IMR-90 (cell line): ENCODE data around the gene SLC39A8. TPM values are rescaled to one million over a fixed set of nuclear protein-coding genes. Genes with fewer than 3 reads are reported as not detected.
A peak's percentile ranks its signal among the peaks of the same experiment; 100 is the strongest.

Experiments used
- ATAC-seq: fragments of 200-7000 bp; cut with Tn5 transposase; 2 replicates; pipeline ENCODE4 v1.9.1; 2020; ENCODE audit warnings: low read depth, mild to moderate bottlenecking, moderate library complexity
- BruUV-seq: library from RNA; stranded (reverse); fragments of 400-500 nt; replicated peaks from 2 replicates; lab custom pipeline; 2021; lab: Mats Ljungman, UMichigan
- CTCF ChIA-PET: fragments of 300-600 bp; formaldehyde crosslinking; extraction: SDS; loops from one replicate; lab custom pipeline; 2021; ENCODE audit warnings: antibody characterized with exemption; lab: Yijun Ruan, JAX
- POLR2A ChIA-PET: fragments of 300-600 bp; sonication (Branson Sonifier 250); formaldehyde crosslinking; loops from one replicate; lab custom pipeline; 2022; ENCODE audit warnings: antibody characterized with exemption; ENCODE audit not compliant: unreplicated experiment; lab: Charles Lee
- DNase-seq: peaks from one replicate; pipeline ENCODE4 v3.0.0; 2013
- H2AFZ ChIP-seq: replicated peaks from 2 replicates; pipeline ENCODE3; 2013; ENCODE audit warnings: low read length, mild to moderate bottlenecking; ENCODE audit not compliant: poor library complexity
- H2AK5ac ChIP-seq: 2 replicates; pipeline ENCODE4 v1.6.1; 2013; ENCODE audit warnings: low read depth, low read length, inconsistent platforms
- H2AK9ac ChIP-seq: replicated peaks from 2 replicates; pipeline ENCODE3; 2013; ENCODE audit warnings: mild to moderate bottlenecking, low read depth, low read length, moderate library complexity; ENCODE audit not compliant: poor library complexity
- H2BK120ac ChIP-seq: 2 replicates; pipeline ENCODE4 v1.6.1; 2013; ENCODE audit warnings: low read depth, low read length, inconsistent platforms
- H2BK15ac ChIP-seq: 3 replicates; pipeline ENCODE4 v1.6.1; 2013; ENCODE audit warnings: low read depth, low read length, inconsistent platforms
- H2BK20ac ChIP-seq: 2 replicates; pipeline ENCODE4 v1.6.1; 2013; ENCODE audit warnings: low read depth, mild to moderate bottlenecking, inconsistent platforms, low read length, moderate library complexity
- H2BK5ac ChIP-seq: 2 replicates; pipeline ENCODE4 v1.6.1; 2013; ENCODE audit warnings: mild to moderate bottlenecking, low read depth, low read length, inconsistent platforms; ENCODE audit not compliant: poor library complexity, severe bottlenecking
- H3K14ac ChIP-seq: replicated peaks from 2 replicates; pipeline ENCODE4 v1.6.1; 2013; ENCODE audit warnings: low read depth, low read length, inconsistent platforms
- H3K18ac ChIP-seq: 2 replicates; pipeline ENCODE4 v1.6.1; 2013; ENCODE audit warnings: low read depth, low read length, control low read depth
- H3K23ac ChIP-seq: 2 replicates; pipeline ENCODE4 v1.6.1; 2013; ENCODE audit warnings: low read depth, low read length, inconsistent platforms
- H3K27ac ChIP-seq: 2 replicates; pipeline ENCODE4 v1.5.1; 2013; ENCODE audit warnings: mild to moderate bottlenecking, control low read depth, low read length; ENCODE audit not compliant: insufficient read depth
- H3K27me3 ChIP-seq: 2 replicates; pipeline ENCODE4 v1.6.1; 2013; ENCODE audit warnings: low read length; ENCODE audit not compliant: control insufficient read depth, insufficient read depth
- H3K36me3 ChIP-seq: 2 replicates; pipeline ENCODE4 v1.6.1; 2013; ENCODE audit warnings: low read length, mixed read lengths; ENCODE audit not compliant: control insufficient read depth, insufficient read depth
- H3K4ac ChIP-seq: 2 replicates; pipeline ENCODE4 v1.6.1; 2013; ENCODE audit warnings: low read depth, low read length, inconsistent platforms
- H3K4me1 ChIP-seq: 2 replicates; pipeline ENCODE4 v1.6.1; 2013; ENCODE audit warnings: low read length, mixed read lengths; ENCODE audit not compliant: control insufficient read depth, insufficient read depth
- H3K4me2 ChIP-seq: 2 replicates; pipeline ENCODE4 v1.6.1; 2013; ENCODE audit warnings: low read depth, mild to moderate bottlenecking, control low read depth, low read length, moderate library complexity
- H3K4me3 ChIP-seq: 2 replicates; pipeline ENCODE4 v1.5.1; 2013; ENCODE audit warnings: low read depth, mild to moderate bottlenecking, control low read depth, low read length, moderate library complexity; ENCODE audit not compliant: insufficient read depth
- H3K56ac ChIP-seq: 2 replicates; pipeline ENCODE4 v1.6.1; 2013; ENCODE audit warnings: low read length, inconsistent platforms; ENCODE audit not compliant: insufficient read depth; ENCODE audit errors: extremely low read depth
- H3K79me1 ChIP-seq, 2 experiments: 2 replicates each; pipeline ENCODE4 v1.6.1; 2013; ENCODE audit warnings: low read length in 2 of 2, inconsistent platforms in 1 of 2, low read depth in 1 of 2
- H3K9ac ChIP-seq: 2 replicates; pipeline ENCODE4 v1.6.1; 2013; ENCODE audit warnings: low read depth, low read length, control low read depth
- H3K9me1 ChIP-seq: 2 replicates; pipeline ENCODE4 v1.6.1; 2013; ENCODE audit warnings: low read length, inconsistent platforms; ENCODE audit not compliant: insufficient read depth
- H3K9me3 ChIP-seq: 2 replicates; pipeline ENCODE4 v1.6.1; 2013; ENCODE audit warnings: low read length; ENCODE audit not compliant: control insufficient read depth, insufficient read depth
- H4K20me1 ChIP-seq: 2 replicates; pipeline ENCODE4 v1.6.1; 2013; ENCODE audit warnings: low read length, inconsistent platforms; ENCODE audit not compliant: insufficient read depth
- H4K5ac ChIP-seq: 2 replicates; pipeline ENCODE4 v1.6.1; 2013; ENCODE audit warnings: mild to moderate bottlenecking, low read depth, low read length, control low read depth
- H4K8ac ChIP-seq, 2 experiments: 2 replicates each; pipeline ENCODE4 v1.6.1; 2013; ENCODE audit warnings: low read depth in 2 of 2, low read length in 2 of 2, control low read depth in 1 of 2, inconsistent platforms in 1 of 2
- H4K91ac ChIP-seq: 2 replicates; pipeline ENCODE4 v1.6.1; 2013; ENCODE audit warnings: low read depth, low read length, inconsistent platforms; ENCODE audit not compliant: insufficient read depth
- MAFK ChIP-seq: IDR thresholded peaks from 2 replicates; pipeline ENCODE4 v1.6.1; 2012; ENCODE audit warnings: low read depth, low read length, improper control_type of control experiment
- MAZ ChIP-seq: IDR thresholded peaks from 2 replicates; pipeline ENCODE4 v1.6.1; 2012; ENCODE audit warnings: low read depth, mild to moderate bottlenecking, low read length, improper control_type of control experiment, moderate library complexity, borderline replicate concordance
- RFX5 ChIP-seq: IDR thresholded peaks from 2 replicates; pipeline ENCODE4 v1.8.0; 2012; ENCODE audit warnings: low read depth, mild to moderate bottlenecking, low read length, moderate library complexity
- WGBS, 2 experiments: methylation state at CpG; one replicate each; pipeline versions ENCODE4 v1.1.5 to v1.1.7; 2013; ENCODE audit warnings: missing lambda C conversion rate in 2 of 2; ENCODE audit not compliant: insufficient read length in 1 of 2; ENCODE audit errors: extremely low coverage in 2 of 2; 5-methylcytosine and 5-hydroxymethylcytosine counted together
- dilution Hi-C: fragments of 300-500 bp; cut with HindIII; formaldehyde crosslinking; loops from one replicate; pipeline ENCODE4 v1.14.3; 2018; ENCODE audit warnings: low sequenced_read_pairs; ENCODE audit not compliant: unreplicated experiment
- in situ Hi-C: fragments of 300-500 bp; cut with MboI; formaldehyde crosslinking; loops from 3 replicates; pipeline ENCODE4 v1.14.3; 2019; ENCODE audit warnings: low sequenced_read_pairs, inconsistent platforms, mixed read lengths
- intact Hi-C: fragments of 100-400 bp; cut with micrococcal nuclease; formaldehyde crosslinking; loops from 2 replicates; pipeline ENCODE4 v1.10.0; 2022
- polyA plus RNA-seq, 3 experiments: library from polyadenylated mRNA; depleted of rRNA; stranded (reverse); fragments of >200 nt; gene quantifications; 2 replicates each; pipeline ENCODE4 v1.2.3, GENCODE V29; 2012; ENCODE audit warnings: low replicate concordance in 1 of 3
- total RNA-seq: library from RNA; depleted of rRNA; stranded (reverse); fragments of >200 nt; gene quantifications from 2 replicates; pipeline ENCODE4 v1.2.3, GENCODE V29; 2012
- TF ChIP-seq, protein P1 (sequence below): fragments of 150-350 bp; IDR thresholded peaks from 2 replicates; pipeline ENCODE4 v1.6.1; 2017; ENCODE audit warnings: mild to moderate bottlenecking, antibody characterized with exemption, low read length, low read depth

The SLC39A8 gene
- total and polyA plus RNA-seq, 2 of the 4 experiments (the other 2 are of a cell fraction): 0.05 to 0.18 TPM

DNA sequence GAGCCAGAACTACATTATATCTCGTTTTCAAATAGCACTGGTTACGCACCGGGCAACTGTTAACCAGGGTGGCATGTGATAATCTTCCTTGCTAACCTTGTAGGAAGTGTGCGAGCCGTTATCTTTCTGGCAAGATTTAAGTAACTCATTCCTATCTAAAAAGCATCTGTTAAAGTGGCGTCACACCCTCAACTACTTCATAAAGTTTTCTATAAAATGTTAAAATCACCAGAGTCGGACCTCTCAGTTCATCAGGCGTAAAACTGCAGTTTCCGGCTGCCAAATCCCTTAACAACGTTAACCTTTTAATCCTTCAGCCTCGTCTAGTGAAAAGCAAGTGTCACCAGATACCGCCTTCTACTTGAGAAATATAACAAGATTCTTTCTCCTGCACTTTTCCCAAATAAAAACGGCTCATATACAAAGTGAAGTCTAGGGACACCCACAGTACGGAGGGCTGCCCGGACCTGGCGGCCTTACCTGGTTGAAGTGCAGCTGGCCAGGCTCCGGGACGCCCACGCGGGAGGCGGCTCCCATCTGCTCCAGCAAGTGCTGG lies 1.2 kb downstream of the SLC39A8 start:
- dilution Hi-C loops: no loop called here
- no peak overlapping the region for H3K56ac ChIP-seq
- DNase-seq (peak; percentile 8), ATAC-seq (no peak)
- no peaks in the 10 kb centered on the region for H4K20me1 ChIP-seq
- CTCF ChIA-PET: interaction anchor here (0.5 kb wide), 1 partner anchor 87 kb away, joined by 3 read pairs; no protein-coding TSS in a partner anchor
- no peak overlapping the region for H4K8ac ChIP-seq
- POLR2A ChIA-PET: interaction anchor here (0.6 kb wide), 1 partner anchor 41 kb away, joined by 3 read pairs; no protein-coding TSS in a partner anchor
- intact Hi-C loops: loop anchor here (2.0 to 10.0 kb wide), 3 partner anchors 281 to 751 kb away; partner anchors contain the start of gene BDH2
- H3K79me1 ChIP-seq: no peaks in the 10 kb centered on the region
- no peaks in the 10 kb centered on the region for H3K9me1 ChIP-seq
- H2AK5ac ChIP-seq: no peak overlapping the region
- H2BK15ac ChIP-seq: no peak overlapping the region
- no peaks in the 10 kb centered on the region for H3K9me3 ChIP-seq
- no peak overlapping the region for H2BK5ac ChIP-seq
- no TSS peak for BruUV-seq
- H2AFZ ChIP-seq: peak overlapping the region; percentile 81
- H3K36me3 ChIP-seq: no peaks in the 10 kb centered on the region
- H3K4me1 ChIP-seq: no peaks in the 10 kb centered on the region
- 1% methylated on average over 10 of the region's 21 CpGs; no CpG with 5 or more reads in 1 of the 2 experiments for WGBS, 2 experiments
- in situ Hi-C loops: loop anchor here (10.0 kb wide), 1 partner anchor 661 kb away; no protein-coding TSS in a partner anchor
- no peak overlapping the region for H2BK20ac ChIP-seq
- no peak overlapping the region for H2BK120ac ChIP-seq
- H3K27ac ChIP-seq: no peak overlapping the region
- no peak overlapping the region for H3K4ac ChIP-seq
- peaks cover 19% of the 10 kb centered on the region for H3K27me3 ChIP-seq
- H4K91ac ChIP-seq: no peak overlapping the region
- peak overlapping the region; percentile 96 for H3K4me2 ChIP-seq
- no peak overlapping the region for H3K18ac ChIP-seq
- H2AK9ac ChIP-seq: no peak overlapping the region
- no peak overlapping the region for H3K9ac ChIP-seq
- peak overlapping the region; percentile 52 for H3K4me3 ChIP-seq
- no peak overlapping the region for H3K14ac ChIP-seq
- no peak overlapping the region for H4K5ac ChIP-seq
- TF ChIP-seq MAFK: no peak
- no peak for TF ChIP-seq MAZ
- TF ChIP-seq, protein P1, sequence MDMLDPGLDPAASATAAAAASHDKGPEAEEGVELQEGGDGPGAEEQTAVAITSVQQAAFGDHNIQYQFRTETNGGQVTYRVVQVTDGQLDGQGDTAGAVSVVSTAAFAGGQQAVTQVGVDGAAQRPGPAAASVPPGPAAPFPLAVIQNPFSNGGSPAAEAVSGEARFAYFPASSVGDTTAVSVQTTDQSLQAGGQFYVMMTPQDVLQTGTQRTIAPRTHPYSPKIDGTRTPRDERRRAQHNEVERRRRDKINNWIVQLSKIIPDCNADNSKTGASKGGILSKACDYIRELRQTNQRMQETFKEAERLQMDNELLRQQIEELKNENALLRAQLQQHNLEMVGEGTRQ: no peak
- TF ChIP-seq RFX5: no peak
- H3K23ac ChIP-seq: no peak overlapping the region
